Transverse colon (tissue), 4 donors: ENCODE results near the gene MMP12.

ENCODE experiments used
- EP300 ChIP-seq: sonication (generic); formaldehyde crosslinking; IDR thresholded peaks from one replicate; pipeline ENCODE4 v1.6.1; 2017; ENCODE audit warnings: antibody characterized with exemption, low read depth
- POLR2A ChIP-seq: fragments of 450-650 bp; IDR thresholded peaks from one replicate; pipeline ENCODE4 v1.6.1; 2016; ENCODE audit warnings: antibody characterized with exemption, mild to moderate bottlenecking, moderate library complexity
- POLR2AphosphoS5 ChIP-seq, 3 donors: sonication (generic); formaldehyde crosslinking; IDR thresholded peaks; one replicate each; pipeline ENCODE4 v1.6.1; 2016; ENCODE audit warnings: antibody characterized with exemption in 3 of 3
- TF ChIP-seq, protein P1 (sequence below), 5 experiments: fragments of 200-600 bp in 3 of 5; fragments of 450-650 bp in 2 of 5; sonication (generic) in 3 of 5; IDR thresholded peaks; 1 replicate in 2 of 5; 2 replicates in 3 of 5; pipeline ENCODE4 v1.5.1; 2016 to 2017; ENCODE audit warnings: antibody characterized with exemption in 5 of 5, inconsistent platforms in 3 of 5, mild to moderate bottlenecking in 2 of 5, moderate library complexity in 1 of 5

GRCh38 chr11:102864724-102865123, 10.1 kb downstream of the MMP12 start:
- TF ChIP-seq, protein P1, sequence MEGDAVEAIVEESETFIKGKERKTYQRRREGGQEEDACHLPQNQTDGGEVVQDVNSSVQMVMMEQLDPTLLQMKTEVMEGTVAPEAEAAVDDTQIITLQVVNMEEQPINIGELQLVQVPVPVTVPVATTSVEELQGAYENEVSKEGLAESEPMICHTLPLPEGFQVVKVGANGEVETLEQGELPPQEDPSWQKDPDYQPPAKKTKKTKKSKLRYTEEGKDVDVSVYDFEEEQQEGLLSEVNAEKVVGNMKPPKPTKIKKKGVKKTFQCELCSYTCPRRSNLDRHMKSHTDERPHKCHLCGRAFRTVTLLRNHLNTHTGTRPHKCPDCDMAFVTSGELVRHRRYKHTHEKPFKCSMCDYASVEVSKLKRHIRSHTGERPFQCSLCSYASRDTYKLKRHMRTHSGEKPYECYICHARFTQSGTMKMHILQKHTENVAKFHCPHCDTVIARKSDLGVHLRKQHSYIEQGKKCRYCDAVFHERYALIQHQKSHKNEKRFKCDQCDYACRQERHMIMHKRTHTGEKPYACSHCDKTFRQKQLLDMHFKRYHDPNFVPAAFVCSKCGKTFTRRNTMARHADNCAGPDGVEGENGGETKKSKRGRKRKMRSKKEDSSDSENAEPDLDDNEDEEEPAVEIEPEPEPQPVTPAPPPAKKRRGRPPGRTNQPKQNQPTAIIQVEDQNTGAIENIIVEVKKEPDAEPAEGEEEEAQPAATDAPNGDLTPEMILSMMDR (IDR thresholded peaks at IDR 0.05) = no peak
- TF ChIP-seq POLR2AphosphoS5 (IDR thresholded peaks at IDR 0.05) = no peak
- no peak for TF ChIP-seq POLR2A
- TF ChIP-seq EP300 = no peak
